Suprapubic skin (tissue), 4 donors: ENCODE measurements around the gene IFNG-AS1.

Source experiments
- POLR2A ChIP-seq, 2 donors: fragments of 450-650 bp; IDR thresholded peaks; one replicate each; pipeline ENCODE4 v1.6.1; 2017; ENCODE audit warnings: antibody characterized with exemption in 2 of 2, mild to moderate bottlenecking in 2 of 2, moderate library complexity in 2 of 2
- POLR2AphosphoS5 ChIP-seq, 3 donors: sonication (generic); formaldehyde crosslinking; IDR thresholded peaks; one replicate each; pipeline ENCODE4 v1.6.1; 2017; ENCODE audit warnings: antibody characterized with exemption in 3 of 3
- TF ChIP-seq, protein P1 (sequence below), 2 donors: fragments of 200-600 bp in 1 of 2; fragments of 450-650 bp in 1 of 2; sonication (generic) in 1 of 2; IDR thresholded peaks; one replicate each; pipeline ENCODE4 v1.5.1; 2016 to 2019; ENCODE audit warnings: antibody characterized with exemption in 2 of 2, mild to moderate bottlenecking in 1 of 2, moderate library complexity in 1 of 2

DNA sequence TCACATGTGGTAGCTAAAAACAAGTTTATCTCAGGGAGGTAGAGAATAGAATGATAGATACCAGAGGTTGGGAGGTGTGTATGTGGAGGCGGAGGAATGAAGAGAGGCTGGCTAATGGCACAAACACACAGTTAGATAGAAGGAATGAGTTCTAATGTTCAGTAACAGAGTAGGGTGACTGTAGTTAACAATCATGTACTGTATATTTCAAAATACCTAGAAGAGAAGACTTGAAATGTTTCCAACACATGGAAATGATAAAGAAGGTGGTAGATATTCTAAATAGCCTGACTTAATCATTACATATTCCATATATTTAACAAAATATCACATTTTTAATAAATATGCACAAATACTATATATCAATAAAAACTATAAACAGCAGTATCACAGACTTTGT is 8.9 kb upstream of the IFNG-AS1 start:
- TF ChIP-seq, protein P1, sequence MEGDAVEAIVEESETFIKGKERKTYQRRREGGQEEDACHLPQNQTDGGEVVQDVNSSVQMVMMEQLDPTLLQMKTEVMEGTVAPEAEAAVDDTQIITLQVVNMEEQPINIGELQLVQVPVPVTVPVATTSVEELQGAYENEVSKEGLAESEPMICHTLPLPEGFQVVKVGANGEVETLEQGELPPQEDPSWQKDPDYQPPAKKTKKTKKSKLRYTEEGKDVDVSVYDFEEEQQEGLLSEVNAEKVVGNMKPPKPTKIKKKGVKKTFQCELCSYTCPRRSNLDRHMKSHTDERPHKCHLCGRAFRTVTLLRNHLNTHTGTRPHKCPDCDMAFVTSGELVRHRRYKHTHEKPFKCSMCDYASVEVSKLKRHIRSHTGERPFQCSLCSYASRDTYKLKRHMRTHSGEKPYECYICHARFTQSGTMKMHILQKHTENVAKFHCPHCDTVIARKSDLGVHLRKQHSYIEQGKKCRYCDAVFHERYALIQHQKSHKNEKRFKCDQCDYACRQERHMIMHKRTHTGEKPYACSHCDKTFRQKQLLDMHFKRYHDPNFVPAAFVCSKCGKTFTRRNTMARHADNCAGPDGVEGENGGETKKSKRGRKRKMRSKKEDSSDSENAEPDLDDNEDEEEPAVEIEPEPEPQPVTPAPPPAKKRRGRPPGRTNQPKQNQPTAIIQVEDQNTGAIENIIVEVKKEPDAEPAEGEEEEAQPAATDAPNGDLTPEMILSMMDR (IDR thresholded peaks at IDR 0.05), result no peak
- TF ChIP-seq POLR2AphosphoS5 (IDR thresholded peaks at IDR 0.05) (no peak), POLR2A (IDR thresholded peaks at IDR 0.05) (no peak)
